Suprapubic skin (tissue), 3 donors: ENCODE results near the gene CHEK2.
"Not testable (repeated sequence)": the region's sequence is repeated elsewhere in the genome, so short reads cannot be mapped to it uniquely, and the experiment has no call there.

Experiments used
- CTCF ChIP-seq, 2 donors: fragments of 200-600 bp in 1 of 2; fragments of 450-650 bp in 1 of 2; sonication (generic) in 1 of 2; IDR thresholded peaks; one replicate each; pipeline ENCODE4 v1.5.1; 2016 to 2019; ENCODE audit warnings: antibody characterized with exemption in 2 of 2, mild to moderate bottlenecking in 1 of 2, moderate library complexity in 1 of 2
- POLR2AphosphoS5 ChIP-seq, 3 donors: sonication (generic); formaldehyde crosslinking; IDR thresholded peaks; one replicate each; pipeline ENCODE4 v1.6.1; 2017; ENCODE audit warnings: antibody characterized with exemption in 3 of 3

- not testable (repeated sequence) for TF ChIP-seq POLR2AphosphoS5, CTCF (IDR thresholded peaks at IDR 0.05)
Observed at GRCh38 chr22:28754512-28754911, 12.9 kb upstream of the CHEK2 start.
